Hematopoietic multipotent progenitor cell treated with erythropoietin and hydrocortisone succinate and interleukin-3 and kit ligand, for 4 days (in vitro differentiated cells): Measurements from ENCODE around the gene YTHDF1.

Source experiments
- DNase-seq: peaks from one replicate; pipeline ENCODE4 v3.0.0-alpha.2; 2015

Gene YTHDF1

GRCh38 chr20:63247671-63248228, 31.8 kb upstream of the YTHDF1 start:
- DNase-seq, result no peak

GRCh38 chr20:63246490-63247288, 30.8 kb upstream of the YTHDF1 start:
- DNase-seq, result no peak

GRCh38 chr20:63244468-63244867, 28.5 kb upstream of the YTHDF1 start:
- no peak for DNase-seq

- no peak for DNase-seq
These were observed 27.8 kb upstream of the YTHDF1 start for GRCh38 chr20:63243604-63244247.

GRCh38 chr20:63242736-63243135, 26.8 kb upstream of the YTHDF1 start:
- DNase-seq, result no peak

- no peak for DNase-seq
These were observed 25.3 kb upstream of the YTHDF1 start for GRCh38 chr20:63241272-63241671.

GRCh38 chr20:63240004-63240403, 24.1 kb upstream of the YTHDF1 start:
- no peak for DNase-seq

GRCh38 chr20:63239431-63239830, 23.5 kb upstream of the YTHDF1 start:
- no peak for DNase-seq

GRCh38 chr20:63238514-63239125, 22.7 kb upstream of the YTHDF1 start:
- peak; percentile 37 for DNase-seq

GRCh38 chr20:63238031-63238430, 22.1 kb upstream of the YTHDF1 start:
- no peak for DNase-seq

- DNase-seq, result no peak
These were observed 20.3 kb upstream of the YTHDF1 start for GRCh38 chr20:63236116-63236837.

GRCh38 chr20:63235399-63235983, 19.6 kb upstream of the YTHDF1 start, which contains the start of gene BIRC7:
Gene BIRC7 (plus strand): TSS chr20:63235905. CDS start chr20:63236097, 192 bp downstream.
- no peak for DNase-seq

GRCh38 chr20:63234693-63235398, 18.9 kb upstream of the YTHDF1 start:
- DNase-seq, result peak; percentile 43

- DNase-seq, result no peak
These were observed 18.0 kb upstream of the YTHDF1 start for GRCh38 chr20:63233924-63234323.

- no peak for DNase-seq
These were observed 17.1 kb upstream of the YTHDF1 start for GRCh38 chr20:63233061-63233344.

- no peak for DNase-seq
These were observed 16.5 kb upstream of the YTHDF1 start for GRCh38 chr20:63232235-63233060.

- peak; percentile 69 for DNase-seq
These were observed 14.9 kb upstream of the YTHDF1 start for GRCh38 chr20:63230800-63231268.

GRCh38 chr20:63228806-63229205, 12.9 kb upstream of the YTHDF1 start:
- DNase-seq, result no peak

- DNase-seq, result no peak
These were observed 11.3 kb upstream of the YTHDF1 start for GRCh38 chr20:63227260-63227659.

- no peak for DNase-seq
These were observed 10.4 kb upstream of the YTHDF1 start for GRCh38 chr20:63226042-63226943.
